SU-DHL-6 (cell line): ENCODE measurements around the gene ZNF117.

ENCODE experiments used
- CTCF ChIP-seq: fragments of 200-600 bp; sonication (generic); IDR thresholded peaks from one replicate; pipeline ENCODE4 v1.5.1; 2017; ENCODE audit warnings: antibody characterized with exemption, mild to moderate bottlenecking, low read length, moderate library complexity; ENCODE audit not compliant: insufficient read depth, poor library complexity, severe bottlenecking
- EZH2phosphoT487 ChIP-seq: fragments of 200-600 bp; sonication (generic), shearing (Covaris generic); conservative IDR thresholded peaks from 2 replicates; pipeline ENCODE4 v1.6.1; 2018; ENCODE audit warnings: mild to moderate bottlenecking, antibody characterized with exemption, low read length, moderate library complexity, mixed read lengths

- TF ChIP-seq CTCF (no peak), EZH2phosphoT487 (no peak)
These were observed 3.1 kb upstream of the ZNF117 start for GRCh38 chr7:64993901-64994300.
